ENCODE measurements around the gene BCLAF1. TPM values are rescaled to one million over a fixed set of nuclear protein-coding genes. Genes with fewer than 3 reads are reported as not detected.
A peak's percentile ranks its signal among the peaks of the same experiment; 100 is the strongest.

BCLAF1 gene
- total and polyA plus RNA-seq, 9 donors = 41.0 to 184 (median 161) TPM

DNA sequence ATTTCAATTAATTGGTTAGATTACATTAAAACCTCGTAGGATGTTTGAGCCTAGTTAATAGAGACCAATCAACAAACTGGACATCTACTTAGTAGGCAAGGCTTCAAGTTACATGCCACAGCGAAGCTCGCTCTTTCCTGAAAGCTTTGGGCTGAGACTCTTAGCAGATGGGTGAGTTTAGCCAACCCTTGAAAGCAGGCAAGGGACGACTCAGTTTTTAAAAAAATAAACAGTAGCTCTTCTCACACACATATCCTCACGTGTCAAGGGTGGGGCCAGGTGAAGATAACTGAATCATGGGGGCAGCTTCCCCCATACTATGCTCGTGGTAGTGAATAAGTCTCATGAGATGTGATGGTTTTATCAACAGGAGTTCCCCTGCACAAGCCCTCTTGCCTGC, 40.3 kb downstream of the BCLAF1 start:
- intact Hi-C loops (cut with DNase I) = no loop called here
- no peak overlapping the region for H3K27ac ChIP-seq
- H3K27me3 ChIP-seq = no peaks in the 10 kb centered on the region
- 23 to 27% (median 23%) methylated on average over 6 of the region's 6 CpGs for WGBS, 3 donors
- DNase-seq = no peak
- peak overlapping the region; percentile 60 for H3K4me3 ChIP-seq
- peaks cover 3% of the 10 kb centered on the region for H3K4me1 ChIP-seq (ENCODE audit: insufficient read depth)
- no peaks in the 10 kb centered on the region for H3K36me3 ChIP-seq
- no peaks in the 10 kb centered on the region for H3K9me3 ChIP-seq
- TF ChIP-seq POLR2A (IDR thresholded peaks at IDR 0.05) = no peak
- TF ChIP-seq EP300 (IDR thresholded peaks at IDR 0.05) = no peak
- TF ChIP-seq, protein P1, sequence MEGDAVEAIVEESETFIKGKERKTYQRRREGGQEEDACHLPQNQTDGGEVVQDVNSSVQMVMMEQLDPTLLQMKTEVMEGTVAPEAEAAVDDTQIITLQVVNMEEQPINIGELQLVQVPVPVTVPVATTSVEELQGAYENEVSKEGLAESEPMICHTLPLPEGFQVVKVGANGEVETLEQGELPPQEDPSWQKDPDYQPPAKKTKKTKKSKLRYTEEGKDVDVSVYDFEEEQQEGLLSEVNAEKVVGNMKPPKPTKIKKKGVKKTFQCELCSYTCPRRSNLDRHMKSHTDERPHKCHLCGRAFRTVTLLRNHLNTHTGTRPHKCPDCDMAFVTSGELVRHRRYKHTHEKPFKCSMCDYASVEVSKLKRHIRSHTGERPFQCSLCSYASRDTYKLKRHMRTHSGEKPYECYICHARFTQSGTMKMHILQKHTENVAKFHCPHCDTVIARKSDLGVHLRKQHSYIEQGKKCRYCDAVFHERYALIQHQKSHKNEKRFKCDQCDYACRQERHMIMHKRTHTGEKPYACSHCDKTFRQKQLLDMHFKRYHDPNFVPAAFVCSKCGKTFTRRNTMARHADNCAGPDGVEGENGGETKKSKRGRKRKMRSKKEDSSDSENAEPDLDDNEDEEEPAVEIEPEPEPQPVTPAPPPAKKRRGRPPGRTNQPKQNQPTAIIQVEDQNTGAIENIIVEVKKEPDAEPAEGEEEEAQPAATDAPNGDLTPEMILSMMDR (IDR thresholded peaks at IDR 0.05) = no peak

DNA sequence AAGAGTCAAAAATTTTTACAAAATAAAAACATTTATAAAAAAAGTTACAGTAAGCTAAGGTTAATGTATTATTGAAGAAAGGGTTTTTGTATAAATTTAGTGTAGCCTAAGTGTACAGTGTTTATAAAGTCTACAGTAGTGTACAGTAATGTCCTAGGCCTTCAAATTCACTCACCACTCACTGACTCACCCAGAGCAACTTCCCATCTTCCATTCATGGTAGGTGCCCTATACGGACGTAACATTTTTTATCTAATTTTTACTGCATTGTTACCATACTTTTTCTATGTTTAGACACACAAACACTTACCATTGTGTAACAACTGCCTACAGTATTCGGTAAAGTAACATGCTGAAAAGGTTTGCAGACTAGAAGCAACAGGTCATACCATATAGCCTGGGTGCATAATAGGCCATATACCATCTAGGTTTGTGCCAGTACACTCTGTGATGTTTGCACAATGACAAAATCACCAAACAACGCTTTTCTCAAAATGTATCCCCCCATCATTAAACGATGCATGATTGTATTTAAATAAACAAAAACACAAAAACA, 45.5 kb downstream of the BCLAF1 start:
- Histone ChIP-seq H3K4me3 (no peak overlapping the region), H3K27me3 (no peaks in the 10 kb centered on the region), H3K4me1 (ENCODE audit: insufficient read depth) (no peaks in the 10 kb centered on the region), H3K9me3 (no peaks in the 10 kb centered on the region), H3K36me3 (no peaks in the 10 kb centered on the region), H3K27ac (no peak overlapping the region)
- intact Hi-C loops (cut with DNase I) = no loop called here
- no peak for DNase-seq
- no peak for TF ChIP-seq EP300 (IDR thresholded peaks at IDR 0.05)
- TF ChIP-seq, protein P1 (IDR thresholded peaks at IDR 0.05) = no peak
- no peak for TF ChIP-seq POLR2A (IDR thresholded peaks at IDR 0.05)
- WGBS, 3 donors = 87 to 90% (median 89%) methylated on average over 5 of the region's 5 CpGs

DNA sequence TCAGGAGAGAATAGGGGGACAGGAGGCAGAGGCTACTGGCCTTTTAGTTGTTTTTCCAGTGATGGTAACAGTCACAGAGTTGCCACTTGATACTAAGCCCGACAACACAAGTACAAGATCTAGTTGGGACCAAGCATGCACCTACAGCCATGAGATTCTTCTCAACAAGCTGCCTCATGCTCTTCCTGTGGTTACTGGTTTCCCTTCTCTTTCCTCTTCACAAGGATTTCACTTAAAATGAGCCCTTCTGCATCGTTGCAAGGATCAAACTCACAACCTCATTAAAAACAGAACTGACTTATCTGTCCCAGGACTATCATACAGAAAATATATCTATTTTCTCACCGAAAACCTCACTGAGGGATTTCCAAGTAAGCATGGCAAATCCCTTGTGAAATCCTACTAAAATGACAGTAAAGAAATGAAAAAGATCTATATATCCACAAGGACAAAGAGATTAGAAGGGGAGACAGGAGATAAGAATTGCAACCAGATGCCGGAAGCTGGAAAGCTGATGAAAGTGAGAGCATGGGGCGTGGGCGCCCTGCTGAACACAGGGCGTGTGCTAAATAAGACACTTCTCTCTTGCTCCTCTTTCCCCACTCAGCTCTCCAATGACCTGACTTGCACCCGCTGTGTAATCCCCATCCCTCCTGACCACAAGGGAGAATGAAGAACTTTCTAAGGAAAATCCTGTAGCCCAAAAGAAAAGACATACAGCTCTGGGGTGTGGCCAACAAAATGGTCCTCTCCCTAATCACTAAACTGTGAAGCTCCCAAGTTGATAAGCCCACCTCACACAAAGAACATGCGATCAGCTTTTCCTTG, 53.0 kb downstream of the BCLAF1 start:
- intact Hi-C loops (cut with DNase I) = no loop called here
- Histone ChIP-seq H3K4me3 (no peak overlapping the region), H3K36me3 (no peaks in the 10 kb centered on the region), H3K4me1 (ENCODE audit: insufficient read depth) (no peaks in the 10 kb centered on the region), H3K9me3 (no peaks in the 10 kb centered on the region), H3K27ac (no peak overlapping the region), H3K27me3 (no peaks in the 10 kb centered on the region)
- TF ChIP-seq EP300 (IDR thresholded peaks at IDR 0.05) (no peak), POLR2A (IDR thresholded peaks at IDR 0.05) (no peak)
- TF ChIP-seq, protein P1 (IDR thresholded peaks at IDR 0.05) = no peak
- 75 to 81% (median 81%) methylated on average over 9 of the region's 9 CpGs for WGBS, 3 donors
- no peak for DNase-seq

GRCh38 chr6:136235233-136235564, 54.4 kb downstream of the BCLAF1 start:
- DNase-seq = no peak
- Histone ChIP-seq H3K9me3 (no peaks in the 10 kb centered on the region), H3K4me3 (no peak overlapping the region), H3K27ac (no peak overlapping the region), H3K4me1 (ENCODE audit: insufficient read depth) (no peaks in the 10 kb centered on the region), H3K27me3 (no peaks in the 10 kb centered on the region), H3K36me3 (no peaks in the 10 kb centered on the region)
- TF ChIP-seq, protein P1 (IDR thresholded peaks at IDR 0.05) = no peak
- no peak for TF ChIP-seq EP300 (IDR thresholded peaks at IDR 0.05)
- no peak for TF ChIP-seq POLR2A (IDR thresholded peaks at IDR 0.05)
- intact Hi-C loops (cut with DNase I) = no loop called here
- WGBS, 3 donors = 80 to 81% (median 80%) methylated on average over 4 of the region's 4 CpGs

Data from ovary (tissue), 9 donors.